HG02938 (cell line): Measurements from ENCODE around the gene TFDP3.

Source experiments
- ATAC-seq: cut with Tn5 transposase; IDR thresholded peaks from one replicate; pipeline ENCODE4 v1.9.1; 2021; ENCODE audit warnings: mild to moderate bottlenecking, moderate library complexity; ENCODE audit not compliant: unreplicated experiment

The TFDP3 gene

GRCh38 chrX:133218329-133218728 lies at the start of gene TFDP3:
Gene TFDP3, minus strand, starts transcription at chrX:133218354. Its CDS starts 95 bp downstream, at chrX:133218259.
- ATAC-seq = no peak

- no peak for ATAC-seq
Measured at GRCh38 chrX:133267621-133268020, 49.5 kb upstream of the TFDP3 start.

- ATAC-seq = no peak
Measured at GRCh38 chrX:133265331-133265730, 47.2 kb upstream of the TFDP3 start.

GRCh38 chrX:133258481-133258880 lies 40.3 kb upstream of the TFDP3 start:
- no peak for ATAC-seq

- ATAC-seq = no peak
Measured at GRCh38 chrX:133254666-133255065, 36.5 kb upstream of the TFDP3 start.

- ATAC-seq = no peak
Measured at GRCh38 chrX:133251204-133251603, 33.0 kb upstream of the TFDP3 start.

GRCh38 chrX:133250184-133251100 lies 32.3 kb upstream of the TFDP3 start:
- ATAC-seq = no peak

GRCh38 chrX:133249266-133250058 lies 31.3 kb upstream of the TFDP3 start:
- no peak for ATAC-seq

GRCh38 chrX:133248177-133248576 lies 30.0 kb upstream of the TFDP3 start:
- no peak for ATAC-seq

- no peak for ATAC-seq
Measured at GRCh38 chrX:133246921-133247320, 28.8 kb upstream of the TFDP3 start.

- ATAC-seq = no peak
Measured at GRCh38 chrX:133235830-133236229, 17.7 kb upstream of the TFDP3 start.

GRCh38 chrX:133232331-133232730 lies 14.2 kb upstream of the TFDP3 start:
- no peak for ATAC-seq

- ATAC-seq = no peak
Measured at GRCh38 chrX:133229361-133229760, 11.2 kb upstream of the TFDP3 start.

- ATAC-seq = no peak
Measured at GRCh38 chrX:133215747-133216146, 2.4 kb downstream of the TFDP3 start.

- ATAC-seq = no peak
Measured at GRCh38 chrX:133215017-133215416, 3.1 kb downstream of the TFDP3 start.

GRCh38 chrX:133214301-133214700 lies 3.9 kb downstream of the TFDP3 start:
- no peak for ATAC-seq

GRCh38 chrX:133213117-133213516 lies 5.0 kb downstream of the TFDP3 start:
- ATAC-seq = no peak

GRCh38 chrX:133207751-133208150 lies 10.4 kb downstream of the TFDP3 start:
- ATAC-seq = no peak

- no peak for ATAC-seq
Measured at GRCh38 chrX:133191739-133192039, 26.5 kb downstream of the TFDP3 start.

GRCh38 chrX:133190877-133191738 lies 27.0 kb downstream of the TFDP3 start:
- no peak for ATAC-seq

GRCh38 chrX:133189195-133189594 lies 29.0 kb downstream of the TFDP3 start:
- ATAC-seq = no peak
